ENCODE results near the gene TMEM63A.

Gene TMEM63A

DNA sequence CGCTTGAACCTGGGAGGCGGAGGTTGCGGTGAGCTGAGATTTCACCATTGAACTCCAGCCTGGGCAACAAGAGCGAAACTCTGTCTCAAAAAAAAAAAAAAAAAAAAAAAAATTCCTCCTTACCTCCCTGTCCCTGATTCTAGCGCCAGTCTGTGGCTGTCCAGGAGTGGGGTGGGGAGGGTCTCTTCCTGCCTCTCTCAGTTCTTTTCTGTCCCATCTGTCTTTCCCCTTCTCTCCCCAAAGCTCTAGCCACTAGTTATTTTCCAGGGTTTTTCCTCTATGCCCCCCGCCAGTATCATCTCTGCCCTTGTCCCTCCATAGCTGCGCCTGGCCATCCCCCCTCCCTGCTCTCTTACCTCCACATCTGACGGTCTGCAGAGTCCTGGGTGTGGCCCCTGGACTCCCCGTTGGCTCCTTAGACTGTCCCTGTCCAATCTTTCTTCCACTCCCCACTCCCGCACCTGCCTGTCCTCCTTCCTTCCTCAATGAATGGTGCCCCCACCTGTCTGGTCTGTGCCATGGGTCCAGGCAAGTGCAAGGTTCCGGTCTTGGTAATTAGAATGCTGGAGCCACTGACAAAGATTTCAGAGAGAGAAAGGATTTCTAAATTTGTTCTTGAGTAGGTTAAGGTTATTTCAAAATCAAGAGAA lies 1.6 kb upstream of the TMEM63A start:
- no peak for DNase-seq

DNA sequence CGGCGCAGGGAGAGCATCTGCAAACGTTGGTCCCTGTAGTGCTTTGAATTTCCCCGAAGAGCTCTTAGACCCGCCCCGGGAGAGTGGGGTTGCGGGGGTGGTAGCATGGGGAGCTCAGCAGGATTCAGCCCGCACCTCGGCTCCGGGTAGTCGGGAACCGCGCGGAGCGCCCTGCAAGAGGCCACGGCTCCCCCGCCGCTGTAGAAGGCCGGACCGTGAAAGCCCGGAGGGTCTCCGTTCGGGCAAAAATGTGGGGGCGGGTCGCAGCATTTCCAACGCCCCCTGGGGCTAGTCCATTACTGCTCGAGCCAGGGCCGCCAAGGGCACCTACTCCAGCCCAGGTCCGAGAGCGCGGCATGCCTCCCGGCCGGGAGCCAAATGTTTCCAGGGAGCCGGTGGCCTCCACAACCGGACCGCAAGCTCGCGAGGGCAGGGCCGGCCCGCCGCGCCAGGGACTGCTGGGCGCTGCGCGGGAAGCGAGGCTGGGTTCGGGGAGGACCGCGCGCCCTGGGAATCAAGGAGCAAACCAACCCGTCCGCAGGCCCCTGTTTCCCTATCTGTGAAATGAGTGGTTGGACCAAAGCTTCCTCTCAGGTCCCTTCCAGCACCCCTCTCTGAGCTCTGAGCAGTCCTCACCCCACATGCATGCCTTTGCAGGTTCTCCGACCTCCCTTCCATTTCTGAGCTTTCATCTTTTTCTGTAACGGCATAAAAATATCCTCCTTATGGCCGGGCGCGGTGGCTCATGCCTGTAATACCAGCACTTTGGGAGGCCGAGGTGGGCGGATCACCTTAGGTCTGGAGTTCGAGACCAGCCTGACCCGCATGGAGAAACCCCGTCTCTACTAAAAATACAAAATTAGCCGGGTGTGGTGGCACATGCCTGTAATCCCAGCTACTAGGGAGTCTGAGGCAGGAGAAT lies 775 bp upstream of the TMEM63A start:
- no peak for DNase-seq

DNA sequence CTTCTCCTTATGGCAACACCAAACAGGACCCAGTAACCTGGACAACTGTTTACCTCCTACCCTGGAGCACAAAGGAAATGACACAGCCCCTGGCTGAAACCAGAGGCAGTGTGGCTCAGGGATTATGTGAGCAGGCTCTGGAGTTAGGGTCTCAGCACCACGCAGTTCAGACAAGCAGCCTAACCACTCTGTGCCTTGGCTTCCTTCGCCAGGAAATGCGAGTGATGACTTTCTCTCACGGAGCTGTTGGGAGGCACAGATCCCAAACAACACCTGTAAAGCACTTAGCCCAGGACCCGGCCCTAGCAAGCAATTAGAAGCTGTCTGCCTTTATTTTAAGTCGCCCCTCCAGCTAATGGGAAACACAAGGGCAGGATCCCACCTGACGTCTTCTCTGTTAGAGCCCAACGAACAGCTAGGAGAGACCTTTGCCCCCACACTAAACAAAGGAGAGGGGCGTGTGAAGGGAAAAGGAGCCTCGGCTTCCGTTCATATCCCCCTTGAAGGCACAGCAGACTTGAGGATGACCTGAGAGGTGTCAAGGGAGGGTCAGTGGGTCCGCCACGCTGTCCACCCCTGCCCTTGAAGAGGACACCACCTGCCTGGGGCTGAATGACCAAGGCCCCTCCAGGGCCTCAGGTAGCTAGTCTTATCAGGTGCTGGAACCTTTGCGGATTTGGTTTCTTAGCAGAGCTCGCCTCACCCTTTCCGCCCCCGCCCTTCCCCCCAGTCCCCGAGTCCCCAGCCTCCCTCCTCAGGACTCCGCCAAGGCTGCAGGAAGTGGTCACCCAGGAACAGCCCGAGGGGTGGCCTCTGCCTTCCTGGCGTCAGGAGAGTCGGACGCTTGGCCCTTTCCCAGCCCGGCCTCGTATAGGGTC lies 860 bp downstream of the TMEM63A start:
- no peak for DNase-seq

DNA sequence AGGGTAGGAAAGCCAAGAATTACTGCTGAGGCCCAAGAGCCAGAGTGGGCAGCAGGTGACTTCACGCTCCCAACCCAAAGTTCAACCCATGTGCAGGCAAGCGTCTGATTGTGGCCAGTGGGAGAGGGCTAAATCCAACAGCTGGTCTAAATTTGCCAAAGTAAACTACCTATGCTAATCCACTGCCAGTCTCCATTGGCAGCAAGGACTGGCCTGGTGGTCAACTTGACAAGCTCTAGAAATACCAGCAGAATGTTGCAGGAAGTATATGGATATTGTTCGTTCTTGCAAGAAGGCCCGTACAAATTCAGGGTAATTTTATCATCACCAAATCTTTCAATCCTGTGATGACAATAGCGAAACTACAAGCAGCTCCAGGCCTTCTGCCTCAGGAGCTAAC lies 1.5 kb downstream of the TMEM63A start:
- DNase-seq, result no peak

DNA sequence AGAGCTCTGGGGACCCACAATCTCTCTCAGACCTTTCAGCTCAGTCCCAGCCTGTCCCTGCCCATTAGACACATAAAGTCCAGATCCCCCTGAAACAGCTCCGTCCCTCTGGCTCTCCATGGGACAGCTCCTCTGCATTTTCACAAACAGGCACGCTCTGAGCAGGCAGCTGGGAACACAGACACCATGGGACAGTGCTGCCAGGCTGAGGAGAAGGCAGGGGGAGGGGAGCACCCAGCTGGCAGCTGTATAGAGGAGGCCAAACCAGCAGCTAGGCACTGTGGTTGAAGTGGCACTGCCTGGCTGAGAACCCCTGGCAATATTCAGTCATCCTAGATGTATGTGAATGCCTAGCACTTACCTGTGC lies 2.0 kb downstream of the TMEM63A start:
- DNase-seq, result no peak

DNA sequence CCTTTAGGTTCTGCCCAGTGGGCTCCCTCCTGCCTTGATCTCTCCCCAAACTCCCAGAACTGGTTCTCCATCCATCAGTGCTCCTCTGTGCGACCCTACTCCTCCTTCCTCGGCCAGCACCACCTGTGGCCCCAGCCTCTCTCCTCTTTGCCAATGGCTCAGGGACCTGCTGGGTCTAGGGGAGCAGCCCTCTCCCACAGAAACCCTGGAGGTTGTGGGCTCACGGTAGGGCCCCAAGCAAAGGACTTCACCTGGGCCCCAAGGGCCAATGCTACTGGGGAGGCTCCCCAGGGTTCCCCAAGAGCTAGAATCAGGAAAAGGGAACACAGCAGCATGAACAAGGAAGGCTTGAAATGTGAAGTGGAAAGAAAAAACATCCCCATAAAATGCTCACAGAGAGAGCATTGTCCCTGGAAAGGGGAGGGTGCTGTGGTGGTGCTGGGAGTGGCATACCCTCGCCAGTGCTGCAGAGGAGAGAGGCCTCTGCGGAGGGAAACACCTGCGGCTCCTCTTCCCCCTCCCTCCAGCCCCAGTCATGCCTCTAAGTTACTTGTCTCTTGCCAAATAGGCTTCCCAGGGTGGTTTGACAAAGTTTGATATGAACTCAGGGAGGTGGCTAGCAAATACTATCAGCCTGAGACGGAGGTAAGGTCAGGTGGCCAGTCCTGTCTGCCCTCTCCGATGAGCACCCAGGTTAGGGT lies 2.5 kb downstream of the TMEM63A start:
- no peak for DNase-seq

DNA sequence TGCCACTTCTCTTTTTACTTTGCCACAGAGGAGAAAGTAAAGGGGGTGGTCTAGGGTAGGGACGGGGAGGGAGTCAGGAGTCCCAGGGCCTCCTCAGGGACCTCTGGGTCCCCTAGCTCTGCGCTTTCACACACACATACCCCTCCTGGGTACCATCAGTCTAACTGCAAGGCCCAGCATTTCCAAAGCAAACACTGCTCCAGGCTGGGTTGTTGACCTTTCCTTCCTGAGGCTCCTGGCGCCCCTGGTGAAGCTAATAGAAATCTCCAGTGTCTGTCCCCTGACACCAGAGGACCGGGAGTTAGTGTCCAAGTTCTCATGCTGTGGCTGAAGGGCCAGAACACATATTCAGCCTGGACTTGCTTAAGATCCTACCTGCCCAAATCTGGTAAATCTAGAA lies 3.9 kb downstream of the TMEM63A start:
- DNase-seq, result no peak

DNA sequence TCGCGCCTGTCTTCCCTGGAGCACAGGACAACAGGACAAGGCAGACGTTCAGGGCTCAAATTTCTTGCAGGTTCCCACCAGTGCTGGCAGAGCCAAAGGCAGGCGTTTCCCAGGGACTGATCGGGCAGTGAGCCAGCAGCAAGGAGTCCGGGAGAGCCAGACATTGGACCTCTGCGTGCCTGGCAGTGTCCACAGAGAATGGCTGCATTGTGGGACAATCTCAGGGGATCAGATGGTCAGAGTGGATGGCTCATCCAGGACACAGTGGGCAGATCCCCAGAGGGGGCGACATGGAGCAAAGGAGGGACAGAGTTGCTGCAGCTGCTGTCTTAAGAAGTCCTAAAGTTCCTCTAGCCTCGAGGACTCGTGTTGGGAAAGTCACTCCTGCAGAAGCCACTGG lies 4.6 kb downstream of the TMEM63A start:
- DNase-seq, result no peak

DNA sequence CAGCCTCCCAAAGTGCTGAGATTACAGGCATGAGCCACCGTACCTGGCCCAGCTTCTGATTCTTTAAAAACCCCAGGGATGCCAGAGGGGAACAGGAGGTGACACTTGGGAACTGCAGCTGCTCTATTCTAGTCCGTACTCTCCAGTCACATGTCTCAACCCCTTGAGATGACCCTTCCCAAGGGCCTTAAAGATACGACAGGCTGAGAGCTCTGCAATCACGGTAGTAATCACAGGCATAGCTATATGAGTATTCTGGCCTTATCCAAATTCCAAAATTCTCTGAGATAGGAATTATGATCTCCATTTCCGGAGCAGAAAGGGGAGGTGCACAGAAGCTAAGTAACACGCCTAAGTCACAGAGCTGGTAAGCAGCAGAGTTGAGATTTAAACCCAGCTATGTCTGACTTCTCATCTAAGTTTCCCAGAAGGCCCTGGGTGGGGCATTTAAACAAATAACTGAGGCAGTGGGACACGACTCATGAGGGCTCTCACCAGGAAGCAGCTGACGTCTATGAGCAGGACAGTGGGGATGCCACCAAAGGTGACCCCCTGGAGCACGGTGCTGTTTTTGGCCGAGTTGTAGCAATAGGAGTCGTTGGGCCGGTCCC lies 5.2 kb downstream of the TMEM63A start:
- DNase-seq, result no peak

DNA sequence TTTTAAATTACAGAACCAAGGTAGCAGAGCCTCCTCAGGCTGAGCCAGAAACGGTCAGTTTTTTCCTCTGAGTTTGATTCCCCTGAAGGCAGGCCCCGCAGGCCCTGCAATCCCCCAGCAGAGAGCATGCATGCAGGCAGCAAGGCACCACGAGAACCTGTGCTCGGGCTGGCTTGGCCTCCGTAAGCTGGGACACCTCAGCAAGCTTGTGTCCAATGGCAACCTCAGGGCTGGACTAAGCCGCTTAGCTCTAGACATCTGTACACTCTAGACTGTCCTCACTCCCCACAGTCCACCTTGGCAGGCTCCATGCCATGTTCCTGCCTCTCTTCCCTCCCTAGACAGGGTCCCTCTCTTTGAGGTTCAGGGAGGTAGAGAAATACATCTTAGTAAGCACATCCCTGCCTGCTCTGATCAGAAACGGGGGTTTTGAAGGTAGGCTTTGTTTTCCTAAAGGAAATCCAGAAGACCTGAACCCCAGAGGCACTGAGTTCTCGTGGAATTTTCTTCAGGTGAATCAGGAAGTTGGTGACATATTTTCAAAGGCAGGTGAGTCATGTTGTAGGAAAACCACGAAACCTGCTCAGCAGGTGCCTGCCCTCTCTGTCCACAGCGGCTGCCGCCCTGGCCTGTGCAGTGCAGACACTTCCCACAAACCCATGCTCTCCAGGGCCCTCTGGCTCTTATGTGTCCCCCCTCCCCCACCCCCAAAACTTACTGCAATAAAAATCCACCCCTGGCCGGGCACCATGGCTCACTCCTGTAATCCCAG lies 7.0 kb downstream of the TMEM63A start:
- DNase-seq, result no peak

DNA sequence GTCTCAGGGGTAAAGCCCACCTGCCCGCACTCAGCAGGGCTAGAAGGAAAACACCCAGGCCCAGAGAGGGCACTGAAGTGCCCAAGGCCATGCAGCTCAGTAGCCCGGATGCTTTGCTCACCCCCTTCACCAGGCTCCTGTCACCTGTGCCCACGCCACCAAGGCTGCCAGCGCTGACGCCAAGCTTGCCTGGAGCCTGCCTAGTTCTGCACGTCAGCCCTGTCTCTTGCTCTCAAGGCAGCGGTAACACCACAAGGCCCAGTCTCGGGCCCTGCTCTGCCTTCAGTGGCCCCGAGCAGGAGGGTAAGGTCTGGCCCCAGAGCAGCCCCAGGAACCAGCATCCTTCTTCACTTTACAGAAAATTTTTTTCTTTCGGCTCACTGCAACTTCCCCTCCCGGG lies 7.7 kb downstream of the TMEM63A start:
- no peak for DNase-seq

DNA sequence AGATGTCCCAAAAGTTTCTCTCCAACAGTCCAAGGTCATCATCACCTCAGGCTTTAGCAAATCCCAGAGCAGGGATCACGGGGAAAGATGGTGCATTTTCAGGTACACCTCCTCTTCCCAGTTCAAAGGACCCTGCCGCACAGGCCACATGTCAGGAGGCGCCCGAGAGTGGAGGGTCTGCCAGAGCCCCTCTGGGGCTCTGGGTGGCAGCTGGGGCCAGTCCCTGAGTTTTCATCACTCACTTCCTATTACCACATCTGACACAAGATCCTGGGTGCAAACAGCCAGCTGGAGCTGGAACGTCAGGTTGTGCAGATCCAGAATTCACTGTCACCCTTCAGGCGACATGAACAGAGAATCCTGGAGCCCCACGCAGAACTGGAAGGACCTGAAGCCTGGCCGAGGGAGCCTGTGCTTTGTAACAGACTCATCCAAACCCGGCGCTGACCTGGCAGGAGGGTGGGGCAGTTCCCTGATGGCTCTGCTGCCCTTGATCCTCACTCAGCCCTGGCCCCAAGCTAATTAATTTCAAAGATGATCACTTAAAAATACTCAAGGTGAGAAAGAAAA lies 8.8 kb downstream of the TMEM63A start:
- DNase-seq, result no peak

DNA sequence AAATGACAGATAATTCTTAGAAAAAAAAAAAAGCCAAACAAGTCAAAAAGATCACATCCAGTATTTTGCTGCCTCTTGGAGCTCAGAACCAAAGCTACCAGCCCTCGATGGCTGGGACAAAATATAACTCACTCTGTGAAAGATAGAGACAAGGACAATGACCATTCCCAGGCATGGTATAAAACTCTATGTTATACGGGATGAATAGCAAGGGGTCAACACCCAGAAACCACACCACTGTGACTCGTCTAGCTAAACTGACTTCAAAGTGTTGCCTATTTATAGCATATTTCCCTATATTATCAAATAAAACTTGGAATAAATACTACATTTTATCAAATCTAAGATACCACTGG lies 10.1 kb downstream of the TMEM63A start:
- no peak for DNase-seq

DNA sequence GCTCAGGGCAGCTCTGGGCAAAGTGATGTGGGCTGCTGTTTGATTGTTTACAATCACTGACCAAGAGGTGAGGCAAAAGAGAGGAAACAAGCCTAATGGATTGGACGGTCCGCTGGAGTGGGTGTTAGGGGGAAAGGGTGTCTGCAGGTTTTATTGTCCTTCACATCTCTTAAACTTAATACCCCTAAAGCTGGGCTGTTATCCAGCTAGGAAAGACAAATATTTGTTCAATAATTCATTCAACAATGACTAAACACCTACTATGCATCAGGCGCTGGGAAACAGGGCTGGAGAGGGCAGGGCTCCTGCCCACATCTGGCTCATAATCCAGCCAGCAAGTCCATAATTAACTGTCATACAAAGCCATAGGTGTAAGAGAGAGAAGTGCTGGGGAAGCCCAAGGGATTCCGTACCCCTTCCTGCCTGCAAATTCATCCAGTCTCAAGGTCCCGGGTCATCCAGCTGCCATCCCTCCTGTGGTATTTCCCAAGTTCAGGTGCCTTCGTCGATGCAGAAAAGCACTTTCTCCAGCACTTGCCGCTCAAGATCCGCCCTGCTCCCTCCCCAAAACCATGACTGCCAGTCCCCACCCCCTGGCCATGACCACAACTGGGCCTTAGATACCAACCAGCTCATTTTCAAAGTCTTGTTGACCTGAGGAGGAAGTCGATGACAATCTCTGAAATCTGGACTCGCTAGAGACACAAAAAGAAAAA lies 10.7 kb downstream of the TMEM63A start:
- DNase-seq, result no peak

DNA sequence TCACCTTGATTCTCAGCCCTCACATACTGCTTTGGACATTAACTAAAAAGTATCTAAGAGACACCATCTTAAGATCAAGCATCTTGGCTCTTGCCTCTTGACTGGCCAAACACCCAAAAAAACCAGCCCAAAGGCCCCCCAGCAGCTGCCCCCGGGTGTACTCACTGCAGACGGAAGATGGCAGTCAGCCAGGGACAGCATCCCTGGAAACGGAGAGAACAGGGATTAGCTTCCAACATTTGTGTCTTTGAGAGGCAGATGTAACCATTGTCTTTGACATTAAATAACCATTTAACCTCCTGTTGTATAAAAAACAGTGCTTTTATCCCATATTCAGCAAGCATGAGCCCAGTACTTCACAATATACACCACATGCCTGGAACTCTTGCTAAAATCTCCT lies 11.3 kb downstream of the TMEM63A start:
- no peak for DNase-seq

DNA sequence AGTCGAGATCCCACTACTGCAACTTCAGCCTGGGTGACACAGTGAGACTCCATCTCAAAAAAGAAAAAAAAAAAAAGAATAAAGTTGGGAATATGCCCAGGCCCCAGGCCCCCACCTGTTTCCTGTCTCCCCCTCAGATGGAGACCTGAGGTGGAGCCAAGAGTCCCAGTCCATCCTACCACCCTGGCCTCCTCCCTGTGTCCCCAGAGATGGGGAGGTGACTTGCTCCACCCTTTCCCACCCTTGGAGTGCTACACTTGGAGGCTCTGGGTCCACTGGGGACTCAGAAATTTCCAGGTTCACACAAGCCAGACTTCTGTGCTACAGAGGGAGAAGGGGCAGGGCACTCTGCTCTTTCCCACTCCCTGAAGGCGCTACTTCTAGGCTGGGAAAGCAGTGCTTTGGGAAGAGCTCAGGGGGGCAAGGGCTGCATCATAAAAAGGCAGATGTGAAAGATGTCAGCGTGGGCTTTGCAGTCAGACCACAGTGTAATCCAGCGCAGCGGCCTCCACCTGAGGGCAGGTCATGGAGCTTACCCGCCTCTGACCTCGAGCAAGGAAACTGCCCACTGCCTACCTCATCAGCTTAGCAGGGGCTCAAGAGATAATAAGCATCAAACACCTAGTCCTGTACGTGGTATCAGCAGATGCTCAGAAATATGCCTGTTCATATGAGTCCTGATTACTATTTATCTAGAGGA lies 13.4 kb downstream of the TMEM63A start:
- DNase-seq, result no peak

DNA sequence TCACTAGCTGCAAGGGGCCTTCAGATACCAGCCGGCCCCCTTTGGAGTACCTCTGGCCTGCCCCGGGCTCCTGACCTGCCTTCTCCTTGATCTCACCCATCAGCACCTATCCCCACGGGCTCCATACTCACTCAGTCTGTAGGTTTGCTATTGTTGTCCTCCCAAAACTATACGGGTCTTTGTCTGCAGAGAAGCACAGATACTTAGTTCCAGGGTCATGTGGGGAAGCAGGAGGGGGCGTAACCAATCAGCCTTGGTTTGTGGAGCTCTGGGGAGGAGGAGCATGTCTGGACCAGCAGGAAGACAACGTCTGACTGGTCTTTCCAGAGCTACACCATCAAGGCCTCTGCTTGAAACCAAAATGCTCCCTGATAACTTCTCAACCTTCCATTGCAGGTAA lies 15.2 kb downstream of the TMEM63A start:
- DNase-seq, result no peak

DNA sequence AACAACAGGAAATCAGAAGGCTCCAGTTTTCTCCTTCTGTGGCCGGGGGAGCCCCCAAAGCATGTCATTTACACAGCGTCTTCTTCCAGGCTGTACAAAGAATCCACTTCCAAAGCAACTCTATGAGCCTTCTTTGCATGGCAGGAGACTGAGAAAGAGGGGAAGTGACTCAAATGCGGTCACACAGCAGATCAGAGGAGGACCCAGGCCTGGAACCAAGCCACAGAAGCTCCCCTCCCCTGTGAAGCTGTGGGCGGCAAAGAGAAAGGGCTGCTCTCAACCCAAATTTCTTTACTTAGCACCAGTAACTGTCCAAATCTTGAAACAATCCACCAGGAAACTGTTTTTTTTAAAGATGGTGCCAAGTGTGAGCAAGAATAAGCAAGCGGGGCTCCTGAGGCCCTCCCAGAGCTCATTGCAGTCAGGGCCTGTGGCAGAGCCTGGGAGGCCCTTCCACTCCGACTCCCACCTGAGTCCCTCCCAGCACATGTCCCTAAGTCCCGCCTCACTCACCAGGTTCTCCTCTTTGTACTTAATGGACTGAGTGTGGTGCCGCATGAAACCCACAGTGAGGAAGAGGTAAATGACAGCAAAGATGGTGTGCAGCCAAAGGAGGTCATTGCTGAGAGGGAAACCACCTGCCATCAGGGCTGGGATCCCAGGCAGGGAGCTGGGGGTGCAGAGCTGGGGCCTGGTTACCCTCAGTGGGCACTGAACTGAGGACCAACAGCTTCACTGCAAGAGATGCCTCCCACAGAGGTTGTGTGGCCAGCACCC lies 15.9 kb downstream of the TMEM63A start:
- DNase-seq, result peak; percentile 24

DNA sequence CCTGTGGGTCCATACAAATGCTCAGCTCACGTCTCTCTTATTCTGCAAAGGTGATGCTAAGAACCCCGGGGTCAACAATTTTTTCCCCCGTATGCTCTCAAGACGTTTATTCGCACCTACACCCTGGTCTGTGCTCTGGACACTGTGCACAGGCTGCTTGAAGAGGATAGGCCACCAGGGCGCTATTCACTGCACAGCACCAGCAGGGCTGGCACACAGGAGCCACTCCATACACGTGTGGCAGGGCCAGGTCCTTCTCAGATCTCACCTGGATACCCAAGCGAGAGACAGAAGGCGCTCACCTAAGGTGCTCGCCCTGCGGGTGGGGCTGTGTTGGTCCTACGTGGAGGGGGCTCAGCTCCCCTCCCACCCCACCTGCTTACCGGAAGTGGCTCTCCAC lies 16.7 kb downstream of the TMEM63A start:
- no peak for DNase-seq
